ENCODE results near the gene DCLK1.

The DCLK1 gene

DNA sequence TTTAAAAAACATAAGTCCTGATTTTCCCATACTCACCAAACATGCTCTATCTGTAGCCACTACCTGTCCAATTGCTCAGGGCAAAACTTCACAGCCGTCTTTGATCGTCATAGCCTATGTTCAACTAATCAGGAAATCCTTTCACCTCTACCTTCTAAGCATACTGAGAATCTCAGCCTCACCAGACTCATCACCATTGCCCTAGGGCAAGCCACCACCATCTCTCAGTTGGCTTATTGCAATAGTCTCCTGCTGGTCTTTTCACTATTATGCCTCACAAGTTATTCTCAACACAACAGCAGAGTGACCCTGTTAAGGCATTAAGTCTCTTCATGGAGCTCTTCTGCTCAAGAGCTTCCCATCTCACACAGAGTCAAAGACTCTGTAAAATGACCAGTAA is 394.3 kb downstream of the DCLK1 start:
- Histone ChIP-seq H3K27me3 (ENCODE audit: insufficient read depth, low read depth) (no peaks in the 10 kb centered on the region), H3K79me2 (ENCODE audit: insufficient read depth, low read depth) (no peaks in the 10 kb centered on the region), H3K36me3 (ENCODE audit: insufficient read depth) (no peaks in the 10 kb centered on the region), H3K9ac (no peak overlapping the region), H3K27ac (no peak overlapping the region), H2AFZ (ENCODE audit: low read depth) (no peak overlapping the region), H3K4me2 (no peak overlapping the region), H3K4me1 (ENCODE audit: low read depth, poor library complexity, severe bottlenecking) (no peaks in the 10 kb centered on the region), H4K20me1 (ENCODE audit: insufficient read depth) (no peaks in the 10 kb centered on the region), H3K4me3 (IDR thresholded peaks at IDR 0.05; ENCODE audit: insufficient read depth, low read depth, low read length) (no peak overlapping the region)
- TF ChIP-seq, protein P1, sequence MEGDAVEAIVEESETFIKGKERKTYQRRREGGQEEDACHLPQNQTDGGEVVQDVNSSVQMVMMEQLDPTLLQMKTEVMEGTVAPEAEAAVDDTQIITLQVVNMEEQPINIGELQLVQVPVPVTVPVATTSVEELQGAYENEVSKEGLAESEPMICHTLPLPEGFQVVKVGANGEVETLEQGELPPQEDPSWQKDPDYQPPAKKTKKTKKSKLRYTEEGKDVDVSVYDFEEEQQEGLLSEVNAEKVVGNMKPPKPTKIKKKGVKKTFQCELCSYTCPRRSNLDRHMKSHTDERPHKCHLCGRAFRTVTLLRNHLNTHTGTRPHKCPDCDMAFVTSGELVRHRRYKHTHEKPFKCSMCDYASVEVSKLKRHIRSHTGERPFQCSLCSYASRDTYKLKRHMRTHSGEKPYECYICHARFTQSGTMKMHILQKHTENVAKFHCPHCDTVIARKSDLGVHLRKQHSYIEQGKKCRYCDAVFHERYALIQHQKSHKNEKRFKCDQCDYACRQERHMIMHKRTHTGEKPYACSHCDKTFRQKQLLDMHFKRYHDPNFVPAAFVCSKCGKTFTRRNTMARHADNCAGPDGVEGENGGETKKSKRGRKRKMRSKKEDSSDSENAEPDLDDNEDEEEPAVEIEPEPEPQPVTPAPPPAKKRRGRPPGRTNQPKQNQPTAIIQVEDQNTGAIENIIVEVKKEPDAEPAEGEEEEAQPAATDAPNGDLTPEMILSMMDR (conservative IDR thresholded peaks at IDR 0.05; ENCODE audit: low read depth, low read length): no peak

- no peaks in the 10 kb centered on the region for H3K27me3 ChIP-seq (ENCODE audit: insufficient read depth, low read depth)
- no peak overlapping the region for H2AFZ ChIP-seq (ENCODE audit: low read depth)
- no peak overlapping the region for H3K4me3 ChIP-seq (IDR thresholded peaks at IDR 0.05; ENCODE audit: insufficient read depth, low read depth, low read length)
- no peak overlapping the region for H3K9ac ChIP-seq
- TF ChIP-seq, protein P1 (conservative IDR thresholded peaks at IDR 0.05; ENCODE audit: low read depth, low read length): no peak
- H3K79me2 ChIP-seq (ENCODE audit: insufficient read depth, low read depth): no peaks in the 10 kb centered on the region
- H3K4me2 ChIP-seq: no peak overlapping the region
- no peaks in the 10 kb centered on the region for H3K36me3 ChIP-seq (ENCODE audit: insufficient read depth)
- H4K20me1 ChIP-seq (ENCODE audit: insufficient read depth): no peaks in the 10 kb centered on the region
- peaks cover 22% of the 10 kb centered on the region for H3K4me1 ChIP-seq (ENCODE audit: low read depth, poor library complexity, severe bottlenecking)
- no peak overlapping the region for H3K27ac ChIP-seq
Observed at GRCh38 chr13:35733827-35734226, 397.4 kb downstream of the DCLK1 start.

GRCh38 chr13:35732565-35732964 is 398.6 kb downstream of the DCLK1 start:
- H3K27me3 ChIP-seq (ENCODE audit: insufficient read depth, low read depth): no peaks in the 10 kb centered on the region
- no peaks in the 10 kb centered on the region for H4K20me1 ChIP-seq (ENCODE audit: insufficient read depth)
- no peaks in the 10 kb centered on the region for H3K79me2 ChIP-seq (ENCODE audit: insufficient read depth, low read depth)
- H3K4me1 ChIP-seq (ENCODE audit: low read depth, poor library complexity, severe bottlenecking): peaks cover 22% of the 10 kb centered on the region
- no peak overlapping the region for H2AFZ ChIP-seq (ENCODE audit: low read depth)
- no peaks in the 10 kb centered on the region for H3K36me3 ChIP-seq (ENCODE audit: insufficient read depth)
- no peak overlapping the region for H3K27ac ChIP-seq
- TF ChIP-seq, protein P1 (conservative IDR thresholded peaks at IDR 0.05; ENCODE audit: low read depth, low read length): no peak
- H3K9ac ChIP-seq: no peak overlapping the region
- no peak overlapping the region for H3K4me2 ChIP-seq
- no peak overlapping the region for H3K4me3 ChIP-seq (IDR thresholded peaks at IDR 0.05; ENCODE audit: insufficient read depth, low read depth, low read length)

GRCh38 chr13:35731471-35731870 is 399.7 kb downstream of the DCLK1 start:
- TF ChIP-seq, protein P1 (conservative IDR thresholded peaks at IDR 0.05; ENCODE audit: low read depth, low read length): no peak
- H2AFZ ChIP-seq (ENCODE audit: low read depth): no peak overlapping the region
- no peaks in the 10 kb centered on the region for H3K27me3 ChIP-seq (ENCODE audit: insufficient read depth, low read depth)

More at GRCh38 chr13:35731471-35731870, 399.7 kb downstream of the DCLK1 start:
- Histone ChIP-seq H3K36me3 (ENCODE audit: insufficient read depth) (no peaks in the 10 kb centered on the region), H3K79me2 (ENCODE audit: insufficient read depth, low read depth) (no peaks in the 10 kb centered on the region), H3K9ac (no peak overlapping the region), H3K4me3 (IDR thresholded peaks at IDR 0.05; ENCODE audit: insufficient read depth, low read depth, low read length) (no peak overlapping the region), H4K20me1 (ENCODE audit: insufficient read depth) (no peaks in the 10 kb centered on the region), H3K27ac (no peak overlapping the region), H3K4me1 (ENCODE audit: low read depth, poor library complexity, severe bottlenecking) (peaks cover 22% of the 10 kb centered on the region), H3K4me2 (no peak overlapping the region)
